SU-DHL-6 (cell line): ENCODE results near the gene EYS.

ENCODE experiments used
- H2AFZ ChIP-seq: fragments of 200-600 bp; sonication (generic); 2 replicates; pipeline ENCODE4 v1.6.1; 2014; ENCODE audit warnings: low read depth, mild to moderate bottlenecking, moderate library complexity, mixed read lengths, antibody characterized with exemption, low read length; ENCODE audit not compliant: severe bottlenecking
- H3F3A ChIP-seq: fragments of 200-600 bp; shearing (Covaris generic); 2 replicates; pipeline ENCODE4 v1.6.0; 2016; ENCODE audit warnings: antibody characterized with exemption, mild to moderate bottlenecking; ENCODE audit not compliant: insufficient read depth
- H3K27ac ChIP-seq: fragments of 200-600 bp; sonication (generic); 2 replicates; pipeline ENCODE4 v1.5.1; 2016; ENCODE audit warnings: low read depth, mild to moderate bottlenecking, low read length, moderate library complexity, mixed read lengths
- H3K27me3 ChIP-seq: fragments of 200-600 bp; sonication (generic), shearing (Covaris generic); 2 replicates; pipeline ENCODE4 v1.6.0; 2014; ENCODE audit warnings: mild to moderate bottlenecking, low read length
- H3K36me3 ChIP-seq: fragments of 200-600 bp; sonication (generic); 2 replicates; pipeline ENCODE4 v1.6.1; 2014; ENCODE audit warnings: mild to moderate bottlenecking, low read length, mixed read lengths
- H3K4me2 ChIP-seq: fragments of 300-600, 200-600 bp; shearing (Covaris generic), sonication (generic); 2 replicates; pipeline ENCODE4 v1.6.0; 2014; ENCODE audit warnings: low read length, low read depth, mild to moderate bottlenecking; ENCODE audit not compliant: poor library complexity, severe bottlenecking
- H3K4me3 ChIP-seq: fragments of 200-600 bp; sonication (generic); 2 replicates; pipeline ENCODE4 v1.5.1; 2014; ENCODE audit warnings: antibody characterized with exemption, low read length, mild to moderate bottlenecking, mixed read lengths; ENCODE audit not compliant: insufficient read depth, poor library complexity, severe bottlenecking
- H3K79me2 ChIP-seq: fragments of 200-600 bp; sonication (generic); 2 replicates; pipeline ENCODE4 v1.6.1; 2014; ENCODE audit warnings: mild to moderate bottlenecking, low read length, moderate library complexity; ENCODE audit not compliant: insufficient read depth
- H3K9ac ChIP-seq: fragments of 200-600 bp; sonication (generic); 2 replicates; pipeline ENCODE4 v1.7.0; 2014; ENCODE audit warnings: mild to moderate bottlenecking, low read length
- H3K9me2 ChIP-seq: fragments of 200-600 bp; sonication (generic); replicated peaks from 2 replicates; pipeline ENCODE4 v1.6.1; 2014; ENCODE audit warnings: low read length; ENCODE audit not compliant: insufficient read depth
- H3K9me3 ChIP-seq: fragments of 200-600 bp; sonication (generic); 2 replicates; pipeline ENCODE4 v1.6.1; 2014; ENCODE audit warnings: low read length, mixed read lengths; ENCODE audit not compliant: insufficient read depth
- H4K20me1 ChIP-seq: fragments of 200-600 bp; sonication (generic); 2 replicates; pipeline ENCODE4 v1.6.1; 2014; ENCODE audit warnings: low read depth, mild to moderate bottlenecking, antibody characterized with exemption, low read length, moderate library complexity, mixed read lengths
- EZH2phosphoT487 ChIP-seq: fragments of 200-600 bp; sonication (generic), shearing (Covaris generic); conservative IDR thresholded peaks from 2 replicates; pipeline ENCODE4 v1.6.1; 2018; ENCODE audit warnings: mild to moderate bottlenecking, antibody characterized with exemption, low read length, moderate library complexity, mixed read lengths
- TF ChIP-seq, protein P1 (sequence below): fragments of 200-600 bp; sonication (generic); IDR thresholded peaks from one replicate; pipeline ENCODE4 v1.5.1; 2017; ENCODE audit warnings: antibody characterized with exemption, mild to moderate bottlenecking, low read length, moderate library complexity; ENCODE audit not compliant: insufficient read depth, poor library complexity, severe bottlenecking

EYS gene

DNA sequence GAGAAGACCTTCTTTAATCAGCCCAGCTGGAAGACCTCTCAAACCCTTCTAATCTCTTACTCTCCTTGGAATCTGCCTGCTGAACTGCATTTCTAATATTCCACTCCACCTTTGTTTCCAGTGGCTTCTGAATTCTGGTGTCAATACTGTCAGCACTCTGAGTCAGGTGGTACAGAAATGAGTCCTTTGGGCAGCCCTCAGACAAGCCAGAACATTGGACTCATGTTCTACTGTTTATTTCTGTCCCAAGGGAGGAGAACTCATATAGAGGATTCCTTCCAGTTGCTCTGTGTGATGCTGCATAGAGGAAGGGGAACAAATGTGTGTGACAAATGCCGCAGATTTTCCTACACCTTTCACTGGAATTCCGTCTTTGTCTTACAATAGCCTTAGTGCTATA, 1956.6 kb downstream of the EYS start:
- no peaks in the 10 kb centered on the region for H3F3A ChIP-seq
- H3K27ac ChIP-seq, result no peak overlapping the region

DNA sequence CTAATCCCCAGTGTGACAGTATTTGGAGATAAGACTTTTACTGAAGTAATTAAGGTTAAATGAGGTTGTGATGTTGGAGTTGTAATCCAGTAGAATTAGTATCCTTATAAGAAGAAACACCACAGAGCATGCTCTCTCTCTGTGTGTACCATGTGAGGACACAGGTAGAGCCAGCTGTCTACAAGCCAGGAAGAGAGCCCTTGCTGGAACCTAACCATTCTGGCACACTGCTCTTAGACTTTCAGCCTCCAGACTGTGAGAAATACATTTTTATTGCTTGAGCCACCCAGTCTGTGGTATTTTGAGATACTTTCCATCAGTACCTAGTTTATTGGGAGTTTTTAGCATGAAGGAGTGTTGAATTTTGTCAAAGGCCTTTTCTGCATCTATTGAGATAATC, 1961.2 kb downstream of the EYS start:
- Histone ChIP-seq H3K9me2 (no peaks in the 10 kb centered on the region), H3K4me3 (no peak overlapping the region), H3K36me3 (no peaks in the 10 kb centered on the region), H4K20me1 (no peaks in the 10 kb centered on the region), H3K9ac (no peak overlapping the region), H3K9me3 (no peaks in the 10 kb centered on the region), H3K4me2 (no peak overlapping the region), H3K79me2 (no peaks in the 10 kb centered on the region), H3F3A (no peaks in the 10 kb centered on the region), H3K27ac (no peak overlapping the region), H3K27me3 (no peaks in the 10 kb centered on the region), H2AFZ (no peak overlapping the region)
- TF ChIP-seq EZH2phosphoT487, result no peak
- TF ChIP-seq, protein P1, sequence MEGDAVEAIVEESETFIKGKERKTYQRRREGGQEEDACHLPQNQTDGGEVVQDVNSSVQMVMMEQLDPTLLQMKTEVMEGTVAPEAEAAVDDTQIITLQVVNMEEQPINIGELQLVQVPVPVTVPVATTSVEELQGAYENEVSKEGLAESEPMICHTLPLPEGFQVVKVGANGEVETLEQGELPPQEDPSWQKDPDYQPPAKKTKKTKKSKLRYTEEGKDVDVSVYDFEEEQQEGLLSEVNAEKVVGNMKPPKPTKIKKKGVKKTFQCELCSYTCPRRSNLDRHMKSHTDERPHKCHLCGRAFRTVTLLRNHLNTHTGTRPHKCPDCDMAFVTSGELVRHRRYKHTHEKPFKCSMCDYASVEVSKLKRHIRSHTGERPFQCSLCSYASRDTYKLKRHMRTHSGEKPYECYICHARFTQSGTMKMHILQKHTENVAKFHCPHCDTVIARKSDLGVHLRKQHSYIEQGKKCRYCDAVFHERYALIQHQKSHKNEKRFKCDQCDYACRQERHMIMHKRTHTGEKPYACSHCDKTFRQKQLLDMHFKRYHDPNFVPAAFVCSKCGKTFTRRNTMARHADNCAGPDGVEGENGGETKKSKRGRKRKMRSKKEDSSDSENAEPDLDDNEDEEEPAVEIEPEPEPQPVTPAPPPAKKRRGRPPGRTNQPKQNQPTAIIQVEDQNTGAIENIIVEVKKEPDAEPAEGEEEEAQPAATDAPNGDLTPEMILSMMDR, result no peak

More for the DNA sequence above, 1956.6 kb downstream of the EYS start:
- no peaks in the 10 kb centered on the region for H3K9me2 ChIP-seq
- H4K20me1 ChIP-seq, result no peaks in the 10 kb centered on the region
- no peak overlapping the region for H2AFZ ChIP-seq
- H3K4me2 ChIP-seq, result no peak overlapping the region
- H3K9ac ChIP-seq, result no peak overlapping the region
- TF ChIP-seq EZH2phosphoT487, result no peak
- TF ChIP-seq, protein P1, result no peak
- H3K36me3 ChIP-seq, result no peaks in the 10 kb centered on the region
- H3K27me3 ChIP-seq, result no peaks in the 10 kb centered on the region
- H3K9me3 ChIP-seq, result no peaks in the 10 kb centered on the region
- no peaks in the 10 kb centered on the region for H3K79me2 ChIP-seq
- H3K4me3 ChIP-seq, result no peak overlapping the region

DNA sequence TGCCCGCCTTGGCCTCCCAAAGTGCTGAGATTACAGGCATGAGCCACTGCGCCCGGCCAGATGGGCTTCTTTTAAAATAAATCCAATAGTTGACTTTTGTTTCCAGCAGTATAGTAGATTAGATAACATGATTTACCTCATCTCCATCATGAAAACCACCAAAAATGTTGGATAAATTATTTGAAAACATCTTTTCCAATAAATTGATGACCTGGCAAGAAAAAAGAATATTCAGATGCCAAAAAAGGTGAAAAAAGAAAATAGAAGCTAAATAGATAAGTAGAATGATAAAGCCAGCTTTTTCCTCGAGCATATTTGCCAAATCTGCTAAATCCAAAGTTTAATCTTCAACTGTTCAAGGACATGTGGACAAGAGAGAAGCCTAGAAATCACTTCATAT, 1962.2 kb downstream of the EYS start:
- TF ChIP-seq, protein P1, result no peak
- no peak for TF ChIP-seq EZH2phosphoT487
- Histone ChIP-seq H3K9me2 (no peaks in the 10 kb centered on the region), H3K27ac (no peak overlapping the region), H3K27me3 (no peaks in the 10 kb centered on the region), H3K4me3 (no peak overlapping the region), H3K4me2 (no peak overlapping the region), H3K9me3 (no peaks in the 10 kb centered on the region), H3K9ac (no peak overlapping the region), H4K20me1 (no peaks in the 10 kb centered on the region), H3F3A (no peaks in the 10 kb centered on the region), H2AFZ (no peak overlapping the region), H3K79me2 (no peaks in the 10 kb centered on the region), H3K36me3 (no peaks in the 10 kb centered on the region)
